ENCODE data around the gene MVD. TPM values are rescaled to one million over a fixed set of nuclear protein-coding genes. Genes with fewer than 3 reads are reported as not detected.

MVD gene
- total and polyA plus RNA-seq, 2 of the 4 experiments (the other 2 are of a cell fraction): 18.3 to 28.4 TPM

GRCh38 chr16:88669980-88670379 is 7.1 kb upstream of the MVD start:
- no peak overlapping the region for H2BK5ac ChIP-seq (ENCODE audit: low read depth, low read length, poor library complexity, severe bottlenecking)
- intact Hi-C loops (cut with micrococcal nuclease) (no loop called here), in situ Hi-C loops (cut with MboI; ENCODE audit: low sequenced_read_pairs) (no loop called here), dilution Hi-C loops (cut with HindIII; ENCODE audit: low sequenced_read_pairs, unreplicated experiment) (no loop called here)
- no peak overlapping the region for H3K4me2 ChIP-seq (ENCODE audit: low read depth, low read length)
- TF ChIP-seq FOS (IDR thresholded peaks at IDR 0.05; ENCODE audit: low read depth, low read length) (no peak), CTCF (conservative IDR thresholded peaks at IDR 0.05; ENCODE audit: low read depth, low read length) (no peak), MXI1 (IDR thresholded peaks at IDR 0.05; ENCODE audit: borderline replicate concordance, low read depth, low read length) (no peak), NFE2L2 (IDR thresholded peaks at IDR 0.05; ENCODE audit: low read depth, low read length) (no peak), BHLHE40 (IDR thresholded peaks at IDR 0.05; ENCODE audit: low read depth, low read length) (no peak), ELK1 (IDR thresholded peaks at IDR 0.05; ENCODE audit: borderline replicate concordance, low read depth, low read length) (no peak), USF2 (IDR thresholded peaks at IDR 0.05; ENCODE audit: low read depth, low read length) (no peak)
- H3K56ac ChIP-seq (ENCODE audit: extremely low read depth, insufficient read depth, low read length): no peak overlapping the region
- no peak overlapping the region for H2BK120ac ChIP-seq (ENCODE audit: low read depth, low read length)
- no peak overlapping the region for H3K9ac ChIP-seq (ENCODE audit: low read depth, low read length)
- peaks cover 7% of the 10 kb centered on the region; the same call in 1 of the 2 replicates for H3K36me3 ChIP-seq (ENCODE audit: control insufficient read depth, insufficient read depth, low read length)
- no TSS peak for BruUV-seq (replicated peaks)
- H4K20me1 ChIP-seq (ENCODE audit: insufficient read depth, low read length): no peaks in the 10 kb centered on the region
- peak overlapping the region; percentile 8 for H2AK9ac ChIP-seq (replicated peaks; ENCODE audit: low read depth, low read length, poor library complexity)
- H2AFZ ChIP-seq (replicated peaks; ENCODE audit: low read length, poor library complexity): no peak overlapping the region
- no peak overlapping the region for H3K14ac ChIP-seq (replicated peaks; ENCODE audit: low read depth, low read length)
- CTCF ChIA-PET: no interaction called here
- H2AK5ac ChIP-seq (ENCODE audit: low read depth, low read length): no peak overlapping the region
- no peak overlapping the region for H4K91ac ChIP-seq (ENCODE audit: insufficient read depth, low read depth, low read length)
- no peak overlapping the region for H3K27ac ChIP-seq (ENCODE audit: insufficient read depth, low read length)
- H3K79me1 ChIP-seq (ENCODE audit: low read depth in 1 of 2, low read length in 2 of 2): 0 out of 4 replicates have a peak, but pooled peaks cover 0 to 2% of the 10 kb centered on the region in 2 experiments
- no peak overlapping the region for H3K4me3 ChIP-seq (ENCODE audit: insufficient read depth, low read depth, low read length)
- H3K9me3 ChIP-seq (ENCODE audit: control insufficient read depth, insufficient read depth, low read length): no peaks in the 10 kb centered on the region
- H3K4ac ChIP-seq (ENCODE audit: low read depth, low read length): no peak overlapping the region
- H2BK15ac ChIP-seq (ENCODE audit: low read depth, low read length): no peak overlapping the region
- H3K9me1 ChIP-seq (ENCODE audit: insufficient read depth, low read length): no peaks in the 10 kb centered on the region
- H3K18ac ChIP-seq (ENCODE audit: low read depth, low read length): no peak overlapping the region
- WGBS, 2 experiments (ENCODE audit: extremely low coverage in 2 of 2, insufficient read length in 1 of 2): 90% methylated on average over 2 of the region's 10 CpGs; no CpG with 5 or more reads in 1 of the 2 experiments
- no peak overlapping the region for H4K8ac ChIP-seq (ENCODE audit: low read depth in 2 of 2, low read length in 2 of 2)
- H3K27me3 ChIP-seq (ENCODE audit: control insufficient read depth, insufficient read depth, low read length): no peaks in the 10 kb centered on the region
- H3K23ac ChIP-seq (ENCODE audit: low read depth, low read length): no peak overlapping the region
- POLR2A ChIA-PET (ENCODE audit: unreplicated experiment): no interaction called here
- DNase-seq (no peak), ATAC-seq (ENCODE audit: low read depth) (no peak)
- H4K5ac ChIP-seq (ENCODE audit: low read depth, low read length): no peak overlapping the region
- no peak overlapping the region for H2BK20ac ChIP-seq (ENCODE audit: low read depth, low read length)
- H3K4me1 ChIP-seq (ENCODE audit: control insufficient read depth, insufficient read depth, low read length): no peaks in the 10 kb centered on the region
